Left hindlimb (tissue), 1 donor: ENCODE results near the gene NSRP1.
"Not testable (repeated sequence)": the region's sequence is repeated elsewhere in the genome, so short reads cannot be mapped to it uniquely, and the experiment has no call there.

Source experiments
- DNase-seq: peaks from one replicate; pipeline ENCODE4 v3.0.0-alpha.2; 2018

NSRP1 gene

DNA sequence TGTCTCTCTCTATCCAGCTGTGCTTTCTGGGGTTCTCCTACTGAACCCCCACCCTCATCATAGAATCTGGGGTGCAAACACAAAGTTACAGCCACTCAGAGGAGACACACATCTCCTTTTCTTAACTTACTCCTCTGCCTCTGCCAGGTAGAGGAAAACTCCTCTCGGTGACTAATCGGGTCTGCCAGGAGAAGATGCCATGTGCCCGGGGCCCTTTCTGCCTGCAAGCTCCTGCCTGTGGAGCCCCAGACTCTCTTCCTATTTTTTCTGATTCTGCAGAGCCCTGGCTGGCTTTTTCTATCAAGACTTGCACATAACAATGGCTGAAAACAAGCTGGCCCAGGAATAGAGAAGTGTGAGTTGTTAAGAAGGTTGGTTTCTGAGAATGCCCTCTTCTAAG lies 108.5 kb downstream of the NSRP1 start:
- DNase-seq, result no peak

DNA sequence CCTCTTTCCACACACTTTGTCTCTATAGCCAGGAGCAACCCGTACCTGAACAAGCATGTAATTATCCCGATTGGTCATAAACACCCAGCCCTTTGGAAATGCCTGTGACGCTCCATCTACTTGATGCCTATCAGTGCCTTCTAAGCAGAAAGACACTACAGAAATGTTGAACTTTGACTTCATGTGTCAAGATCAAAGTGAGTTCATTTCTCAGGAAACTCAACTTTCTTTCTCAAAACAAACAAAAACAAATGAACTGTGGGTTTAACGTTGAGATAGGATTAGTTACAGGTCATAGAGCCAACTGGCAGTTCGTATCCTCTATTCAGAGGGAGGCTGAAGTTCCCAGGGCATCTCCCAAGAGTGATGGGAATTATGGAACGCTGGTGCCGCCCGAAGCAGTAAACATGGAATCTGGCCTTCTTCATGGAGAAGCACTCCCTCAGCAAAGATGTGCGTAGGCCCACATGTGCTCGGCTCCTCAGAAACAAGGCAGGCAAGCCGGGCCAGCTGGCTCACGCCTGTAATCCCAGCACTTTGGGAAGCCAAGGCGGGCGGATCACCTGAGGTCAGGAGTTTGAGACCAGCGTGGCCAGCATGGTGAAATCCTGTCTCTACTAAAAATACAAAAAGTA lies 109.4 kb downstream of the NSRP1 start:
- DNase-seq, result no peak

DNA sequence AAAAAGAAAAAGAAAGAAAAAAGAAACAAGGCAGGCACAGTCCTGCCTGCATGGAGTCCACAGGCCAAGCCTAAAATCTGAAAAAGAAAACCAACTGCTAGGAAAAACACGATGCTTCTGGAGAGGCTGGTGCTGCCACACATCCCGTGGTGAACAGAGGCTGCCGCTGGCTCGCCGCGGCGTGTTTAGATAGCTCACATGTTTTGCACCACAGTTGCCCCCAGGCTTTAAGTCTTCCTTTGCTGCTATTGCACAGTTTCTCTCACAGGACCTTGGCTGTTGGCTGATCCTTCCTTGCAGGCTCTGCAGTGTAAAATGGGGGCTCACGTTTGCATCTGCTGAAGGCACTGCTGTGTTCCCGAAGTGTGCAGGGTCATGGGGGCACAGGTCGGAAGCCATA lies 110.3 kb downstream of the NSRP1 start:
- DNase-seq, result no peak

DNA sequence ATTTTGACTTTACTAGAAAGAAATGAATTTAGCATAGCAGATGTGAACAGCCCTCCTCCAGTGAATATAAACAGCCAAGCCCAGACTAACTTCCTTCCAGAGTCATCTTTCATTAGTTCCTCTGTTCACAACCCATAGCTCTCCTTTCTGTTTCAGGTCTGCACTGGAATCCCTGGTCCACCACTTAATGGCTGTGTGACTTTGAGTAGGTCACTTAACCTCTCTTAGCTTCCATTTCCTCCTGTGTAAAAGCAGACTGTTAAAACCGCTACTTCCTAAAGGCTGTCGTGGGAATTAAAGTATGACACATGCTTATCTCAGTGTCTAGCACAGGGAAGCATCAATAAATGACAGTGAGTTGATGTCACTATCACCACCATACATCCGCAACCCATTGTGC lies 111.4 kb downstream of the NSRP1 start:
- no peak for DNase-seq

DNA sequence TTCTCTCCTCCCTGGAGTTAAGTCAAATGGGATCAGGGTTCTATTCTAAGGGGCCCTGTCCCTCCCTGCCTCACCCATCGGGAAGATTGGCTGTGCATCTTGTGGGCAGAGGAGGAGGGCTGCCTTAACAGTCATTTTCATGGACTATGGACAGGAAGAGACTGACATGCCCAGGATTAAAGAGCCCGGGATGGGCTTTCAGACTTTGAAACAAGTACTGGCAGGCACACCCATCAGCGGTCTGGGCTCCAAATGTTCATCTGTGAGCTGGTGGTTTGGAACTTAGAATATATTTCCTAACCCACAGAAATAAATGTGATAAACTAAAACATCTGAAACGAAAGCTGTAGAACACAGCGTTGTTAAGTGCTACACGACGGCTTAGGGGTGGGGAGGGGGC lies 112.4 kb downstream of the NSRP1 start:
- no peak for DNase-seq

DNA sequence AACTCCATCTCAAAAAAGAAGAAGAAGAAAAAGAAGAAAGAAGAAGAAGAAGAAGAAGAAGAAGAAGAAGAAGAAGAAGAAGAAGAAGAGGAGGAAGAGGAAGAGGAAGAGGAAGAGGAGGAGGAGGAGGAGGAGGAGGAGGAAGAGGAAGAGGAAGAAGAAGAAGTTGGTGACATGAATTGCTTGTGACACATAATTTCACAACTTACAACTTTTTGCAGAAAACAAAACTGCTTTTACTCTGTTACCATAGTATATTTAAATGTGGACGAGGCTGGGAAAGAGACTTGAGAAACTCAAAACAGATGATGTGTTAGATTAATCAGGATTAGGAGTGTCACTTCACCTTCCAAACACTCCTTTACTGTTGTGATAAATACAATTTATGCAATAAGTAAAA lies 113.4 kb downstream of the NSRP1 start:
- not testable (repeated sequence) for DNase-seq

DNA sequence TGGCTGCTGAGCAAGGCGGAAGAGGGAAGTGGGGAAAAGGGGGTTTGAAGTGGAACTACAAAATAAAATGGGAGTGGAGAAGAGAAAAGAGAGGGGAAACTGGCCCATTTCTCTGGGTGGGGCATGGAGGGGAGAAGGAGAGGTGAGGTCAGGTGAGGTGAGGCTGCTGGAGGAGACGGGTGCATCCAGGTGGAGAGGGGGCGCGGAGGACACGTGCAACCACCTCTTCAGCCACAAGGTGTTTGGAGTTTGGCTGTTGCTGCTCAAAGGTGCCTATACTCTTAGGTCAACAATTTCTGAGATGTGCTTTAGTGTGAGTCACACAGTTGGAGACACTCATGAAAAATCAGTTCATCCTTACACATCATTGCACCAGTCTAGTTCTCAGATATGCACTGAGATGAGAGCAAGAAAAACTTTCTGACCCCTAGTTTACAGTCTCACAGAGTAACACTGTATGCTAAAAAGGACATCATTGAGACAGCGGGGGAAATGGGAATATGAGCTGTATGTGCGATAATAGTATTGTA lies 114.0 kb downstream of the NSRP1 start:
- DNase-seq, result no peak

DNA sequence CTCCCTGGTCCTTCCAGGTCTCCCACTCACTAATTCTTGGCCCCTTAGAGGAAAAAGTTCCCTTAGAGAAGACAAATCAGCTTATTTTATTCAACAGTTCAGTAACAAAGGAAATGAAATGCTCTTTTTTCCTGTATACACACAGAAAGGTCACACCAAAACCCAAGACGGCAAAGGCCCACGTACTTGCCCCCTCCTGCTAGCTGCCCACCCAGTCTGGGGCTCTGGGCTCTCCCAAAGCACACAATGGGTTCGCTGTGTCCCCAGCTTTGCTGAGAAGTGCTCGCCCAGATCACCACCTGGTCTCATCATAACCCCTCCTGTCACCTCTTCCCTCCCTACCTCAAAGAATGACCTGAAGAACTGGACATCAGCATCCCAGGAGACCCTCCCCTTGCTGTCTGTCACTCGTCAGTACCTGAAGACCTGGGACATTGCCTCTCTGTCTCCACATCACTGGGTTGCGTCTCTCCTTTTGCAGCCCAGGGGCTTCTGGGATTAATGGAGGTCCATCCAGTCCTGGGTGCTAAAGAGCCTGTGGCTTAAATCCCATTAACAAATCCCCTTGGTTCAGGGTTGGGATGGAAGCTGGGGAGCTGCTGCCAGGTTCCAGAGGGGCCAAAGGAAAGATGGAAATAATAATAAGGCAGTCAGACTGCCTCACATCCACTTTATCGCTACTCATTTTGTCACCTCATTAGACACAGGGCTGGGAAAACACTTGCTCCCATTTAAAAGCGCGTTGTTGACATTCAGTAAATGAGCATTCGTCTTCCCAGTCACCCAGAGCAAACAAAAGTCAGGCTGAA lies 115.6 kb downstream of the NSRP1 start:
- no peak for DNase-seq

DNA sequence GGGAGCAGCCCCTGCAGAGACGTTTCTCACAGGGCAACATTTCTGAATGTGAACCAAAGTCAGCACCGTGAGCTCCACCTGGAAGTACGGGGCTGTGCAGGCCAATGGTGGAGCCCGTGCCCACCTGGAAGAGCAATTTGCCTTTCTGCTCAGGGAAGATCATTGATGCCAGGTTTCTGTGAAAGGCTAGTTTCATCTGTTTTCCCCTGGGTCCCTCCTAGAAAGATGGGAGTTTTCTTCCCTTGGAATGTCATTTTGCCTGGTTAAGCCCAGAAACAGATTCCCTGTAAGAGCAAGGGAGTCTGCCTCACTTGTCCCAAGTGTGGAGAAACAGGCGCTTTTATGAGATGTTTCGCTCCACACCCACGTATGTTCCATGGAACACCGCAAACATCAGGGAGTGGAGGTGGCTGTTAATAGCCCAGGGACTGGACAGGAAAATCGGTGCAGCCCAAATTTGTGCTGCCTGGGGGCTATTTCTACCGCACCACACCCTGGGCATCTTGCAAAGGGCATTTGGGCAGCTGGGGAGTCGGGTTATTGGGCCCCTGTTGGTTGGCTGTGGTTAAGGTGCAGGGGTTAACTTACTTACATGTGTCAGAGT lies 116.3 kb downstream of the NSRP1 start:
- no peak for DNase-seq

DNA sequence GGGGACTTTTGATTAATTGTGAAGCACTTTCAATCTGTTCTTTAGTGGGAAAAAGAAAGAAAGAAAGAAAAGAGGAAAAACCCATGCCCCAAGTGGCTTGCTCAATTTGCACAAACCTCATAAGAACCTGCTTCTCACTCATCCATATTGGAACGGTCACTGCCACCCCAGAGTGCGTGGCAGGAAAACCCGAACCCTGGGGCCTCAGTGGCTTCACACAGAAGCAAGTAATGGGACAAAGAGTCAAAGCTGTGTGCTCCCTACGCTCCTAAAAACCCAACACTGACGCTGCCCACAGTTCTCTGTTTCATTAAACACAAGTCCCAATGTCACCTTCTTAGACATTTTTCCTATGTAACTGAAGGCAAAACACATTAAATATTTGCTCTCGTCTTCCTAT lies 117.7 kb downstream of the NSRP1 start:
- DNase-seq, result no peak

DNA sequence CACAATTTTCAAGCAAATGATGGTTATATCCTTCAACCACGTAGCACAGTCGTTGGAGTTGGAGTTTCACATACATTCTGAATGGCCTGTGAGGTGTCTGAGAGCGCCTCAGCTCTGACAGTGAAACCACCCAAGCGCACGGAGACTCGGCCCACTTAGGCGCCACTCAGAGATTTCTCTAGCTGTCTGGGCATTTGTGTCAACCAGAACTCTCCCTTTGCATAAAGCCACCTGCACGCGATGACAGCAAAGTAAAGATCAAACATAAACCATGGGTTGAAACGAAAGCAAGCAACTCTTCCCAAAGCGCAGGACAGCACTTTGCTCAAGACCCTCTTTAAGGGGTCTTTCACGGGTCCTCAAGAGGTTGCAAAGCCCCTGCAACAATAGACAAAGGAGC lies 118.3 kb downstream of the NSRP1 start:
- no peak for DNase-seq

DNA sequence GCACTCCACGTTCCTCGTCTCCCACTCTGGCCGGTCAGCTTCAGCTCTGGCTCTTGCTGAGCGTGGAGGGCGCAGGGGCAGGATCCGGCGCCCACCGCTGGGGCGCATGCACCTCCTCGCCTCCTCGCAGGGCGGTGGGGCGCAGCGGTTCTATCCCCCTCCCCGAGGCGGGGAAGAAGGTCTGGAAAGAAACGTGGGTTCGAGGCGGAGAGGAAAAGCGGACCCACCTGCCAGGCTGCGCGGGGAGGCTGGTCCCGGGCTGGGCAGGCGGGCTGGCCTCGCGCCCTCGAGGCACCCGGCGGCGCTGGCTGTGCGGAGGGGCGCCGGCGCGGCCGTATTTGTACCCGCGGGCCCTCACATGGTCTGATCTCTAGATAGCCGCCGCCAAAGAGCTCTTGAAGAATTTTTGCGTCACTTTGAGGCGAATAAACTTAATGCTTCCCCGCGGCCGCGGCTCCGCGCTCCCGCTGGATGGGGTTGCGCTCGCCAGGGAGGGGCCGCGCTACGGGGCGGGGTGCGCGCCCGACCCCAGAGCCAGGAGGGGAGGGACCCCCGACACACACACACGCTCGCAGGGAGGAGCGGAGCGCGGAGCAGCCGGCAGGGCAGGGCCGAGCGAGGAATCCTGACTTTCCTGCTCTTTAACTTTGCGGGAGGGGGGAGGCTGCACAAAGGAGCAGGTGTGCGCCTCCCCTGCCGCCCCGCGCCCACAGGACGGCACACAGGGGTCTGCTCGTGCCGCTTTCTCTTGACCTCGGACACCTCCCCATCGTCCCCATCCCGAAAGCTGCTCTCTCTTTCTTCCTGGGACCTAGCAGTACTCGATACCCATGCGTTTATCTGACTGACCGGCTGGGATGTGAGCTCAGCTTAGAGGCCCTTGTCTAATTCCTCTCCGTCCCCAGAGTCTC lies 119.0 kb downstream of the NSRP1 start, which contains the start of gene SLC6A4:
Gene SLC6A4 (minus strand): TSS at position 312 of the 911 bp plus-strand sequence. CDS start 13,739 bp downstream, outside the sequence.
- DNase-seq, result no peak
